ENCODE results near the gene TRIM68. TPM values are rescaled to one million over a fixed set of nuclear protein-coding genes. Genes with fewer than 3 reads are reported as not detected.

TRIM68 gene
- total RNA-seq, 1 experiment from 2014 or later: 8.2 TPM

- peaks cover 5% of the 10 kb centered on the region for H3K36me3 Mint-ChIP-seq
- H3K4me3 Mint-ChIP-seq: peak overlapping the region; percentile 77
- peaks cover 6% of the 10 kb centered on the region; the same call in 1 of the 2 replicates for H3K9me3 Mint-ChIP-seq
- DNase-seq (ENCODE audit: low spot score): no peak
- peaks cover 9% of the 10 kb centered on the region for H3K4me1 Mint-ChIP-seq
- H3K27ac Mint-ChIP-seq: peak overlapping the region; percentile 24; the same call in 1 of the 2 replicates
- H3K27me3 Mint-ChIP-seq (ENCODE audit: low read depth): peaks cover 15% of the 10 kb centered on the region
- no peak for TF ChIP-seq ZBTB43 (CRISPR knock-in tag; IDR thresholded peaks at IDR 0.05)
- TF ChIP-seq TEAD4 (CRISPR knock-in tag; IDR thresholded peaks at IDR 0.05): no peak
- no peak for TF ChIP-seq JAZF1 (CRISPR knock-in tag; IDR thresholded peaks at IDR 0.05)
- TF ChIP-seq PRDM15 (CRISPR knock-in tag; IDR thresholded peaks at IDR 0.05): no peak
- no peak for TF ChIP-seq STAT6 (CRISPR knock-in tag; conservative IDR thresholded peaks at IDR 0.05; ENCODE audit: low read depth)
- no peak for TF ChIP-seq ZNF671 (CRISPR knock-in tag; IDR thresholded peaks at IDR 0.05)
- TF ChIP-seq FOXP4 (CRISPR knock-in tag; IDR thresholded peaks at IDR 0.05): no peak
- TF ChIP-seq NFATC4 (CRISPR knock-in tag; IDR thresholded peaks at IDR 0.05): no peak
- TF ChIP-seq ZNF121 (CRISPR knock-in tag; IDR thresholded peaks at IDR 0.05): no peak
- TF ChIP-seq MAX (CRISPR knock-in tag; IDR thresholded peaks at IDR 0.05): no peak
- no peak for TF ChIP-seq ERG (CRISPR knock-in tag; IDR thresholded peaks at IDR 0.05)
- no peak for TF ChIP-seq ZSCAN18 (CRISPR knock-in tag; IDR thresholded peaks at IDR 0.05)
- no peak for TF ChIP-seq NR1H2 (CRISPR knock-in tag; IDR thresholded peaks at IDR 0.05)
- TF ChIP-seq ZNF317 (CRISPR knock-in tag; IDR thresholded peaks at IDR 0.05; ENCODE audit: borderline replicate concordance, low read depth): no peak
- TF ChIP-seq GTF2I (CRISPR knock-in tag; conservative IDR thresholded peaks at IDR 0.05): no peak
- TF ChIP-seq HMGXB4 (CRISPR knock-in tag; IDR thresholded peaks at IDR 0.05): no peak
- no peak for TF ChIP-seq CREB1 (CRISPR knock-in tag; IDR thresholded peaks at IDR 0.05)
- TF ChIP-seq NR2C2 (CRISPR knock-in tag; IDR thresholded peaks at IDR 0.05): no peak
- TF ChIP-seq ZNF423 (CRISPR knock-in tag; IDR thresholded peaks at IDR 0.05): no peak
- no peak for TF ChIP-seq NR3C1 (CRISPR knock-in tag; conservative IDR thresholded peaks at IDR 0.05; ENCODE audit: low read depth)
- ChIA-PET CTCF (interaction anchor here (1.0 to 2.7 kb wide), 4 partner anchors 30 to 420 kb away, joined by 3 to 18 read pairs (median 10); partner anchors contain the start of gene OR51D1), POLR2A (no interaction called here)
- no peak for ATAC-seq
Measured at GRCh38 chr11:4607096-4607495, 935 bp downstream of the TRIM68 start.

Data from WTC11 (cell line).